Naive thymus-derived CD4-positive, alpha-beta T cell (primary cell): Measurements from ENCODE around the gene LOXHD1. TPM values are rescaled to one million over a fixed set of nuclear protein-coding genes. Genes with fewer than 3 reads are reported as not detected.

ENCODE experiments used
- ATAC-seq: fragments of 150-1000 bp; cut with Tn5 transposase; 2 replicates; pipeline ENCODE4 v1.10.0; 2021; ENCODE audit warnings: mild to moderate bottlenecking, moderate library complexity
- CTCF ChIA-PET: fragments of 350-600 bp; sonication (Branson Sonifier 250); formaldehyde crosslinking; loops from one replicate; lab custom pipeline; 2021; ENCODE audit warnings: antibody characterized with exemption; lab: Charles Lee
- POLR2A ChIA-PET: fragments of 350-600 bp; sonication (Branson Sonifier 250); formaldehyde crosslinking; loops from one replicate; lab custom pipeline; 2021; ENCODE audit warnings: antibody characterized with exemption, inconsistent platforms; lab: Charles Lee
- DNase-seq, 9 donors: peaks; one replicate each; pipeline versions ENCODE4 v3.0.0 to v3.0.0-alpha.2; 2020 to 2022; ENCODE audit warnings: mixed read lengths in 1 of 9
- H3K27ac ChIP-seq: one replicate; pipeline ENCODE4 v1.7.0; 2013; ENCODE audit warnings: mild to moderate bottlenecking, low read depth, low read length, moderate library complexity
- H3K27me3 ChIP-seq, 2 donors: one replicate each; pipeline ENCODE4 v1.7.0; 2013; ENCODE audit warnings: low read length in 2 of 2, mild to moderate bottlenecking in 2 of 2, moderate library complexity in 2 of 2; ENCODE audit not compliant: control insufficient read depth in 2 of 2, insufficient read depth in 2 of 2
- H3K36me3 ChIP-seq, 3 experiments: 1 replicate in 2 of 3; 2 replicates in 1 of 3; pipeline ENCODE4 v1.7.0; 2013; ENCODE audit warnings: low read length in 3 of 3, mild to moderate bottlenecking in 3 of 3, moderate library complexity in 1 of 3; ENCODE audit not compliant: insufficient read depth in 3 of 3, control insufficient read depth in 2 of 3
- H3K4me1 ChIP-seq, 2 donors: one replicate each; pipeline ENCODE4 v1.7.0; 2013; ENCODE audit warnings: low read length in 2 of 2, mild to moderate bottlenecking in 2 of 2, moderate library complexity in 1 of 2; ENCODE audit not compliant: control insufficient read depth in 2 of 2, insufficient read depth in 2 of 2
- H3K4me3 ChIP-seq: 2 replicates; pipeline ENCODE4 v1.7.0; 2013; ENCODE audit warnings: mild to moderate bottlenecking, low read length
- H3K9me3 ChIP-seq, 3 experiments: 1 replicate in 2 of 3; 2 replicates in 1 of 3; pipeline ENCODE4 v1.7.0; 2013; ENCODE audit warnings: low read length in 3 of 3; ENCODE audit not compliant: control insufficient read depth in 2 of 3
- H3K27ac Mint-ChIP-seq, 9 donors: one replicate each; pipeline ENCODE4 v1.8.0; 2020 to 2022; ENCODE audit warnings: mixed read lengths in 9 of 9, mild to moderate bottlenecking in 8 of 9, moderate library complexity in 5 of 9, inconsistent platforms in 2 of 9
- H3K27me3 Mint-ChIP-seq, 5 donors: one replicate each; pipeline ENCODE4 v1.8.0; 2021 to 2022; ENCODE audit warnings: mixed read lengths in 5 of 5, mild to moderate bottlenecking in 1 of 5
- H3K36me3 Mint-ChIP-seq, 5 donors: one replicate each; pipeline ENCODE4 v1.8.0; 2020 to 2022; ENCODE audit warnings: mixed read lengths in 5 of 5, mild to moderate bottlenecking in 3 of 5, inconsistent platforms in 1 of 5
- H3K4me1 Mint-ChIP-seq, 7 donors: one replicate each; pipeline ENCODE4 v1.8.0; 2020 to 2022; ENCODE audit warnings: mixed read lengths in 7 of 7, mild to moderate bottlenecking in 3 of 7, inconsistent platforms in 1 of 7
- H3K4me3 Mint-ChIP-seq, 10 donors: one replicate each; pipeline ENCODE4 v1.8.0; 2020 to 2022; ENCODE audit warnings: mild to moderate bottlenecking in 10 of 10, mixed read lengths in 10 of 10, moderate library complexity in 6 of 10, inconsistent platforms in 2 of 10
- H3K9me3 Mint-ChIP-seq, 11 donors: one replicate each; pipeline ENCODE4 v1.8.0; 2020 to 2022; ENCODE audit warnings: mixed read lengths in 11 of 11, mild to moderate bottlenecking in 4 of 11, inconsistent platforms in 1 of 11, moderate library complexity in 1 of 11
- intact Hi-C, 2 donors: fragments of 100-400 bp; cut with micrococcal nuclease; formaldehyde crosslinking; loops; one replicate each; pipeline ENCODE4 v1.15.1; 2023
- polyA plus RNA-seq, 2 donors: library from polyadenylated mRNA; unstranded; fragments of 300-500 nt; fragmentation: Illumina TruSeq; gene quantifications; one replicate each; pipeline ENCODE4 v1.2.3, GENCODE V29; 2021
- total RNA-seq, 6 experiments: library from RNA in 5 of 6; stranded (reverse) in 5 of 6; gene quantifications; 1 replicate in 5 of 6; 2 replicates in 1 of 6; pipeline ENCODE4 v1.2.3 and lab custom pipeline; 2021 to 2026

LOXHD1 gene
- total and polyA plus RNA-seq, 7 experiments from 2014 or later: 0.08 to 1.2 (median 0.23) TPM; not detected in 3

DNA sequence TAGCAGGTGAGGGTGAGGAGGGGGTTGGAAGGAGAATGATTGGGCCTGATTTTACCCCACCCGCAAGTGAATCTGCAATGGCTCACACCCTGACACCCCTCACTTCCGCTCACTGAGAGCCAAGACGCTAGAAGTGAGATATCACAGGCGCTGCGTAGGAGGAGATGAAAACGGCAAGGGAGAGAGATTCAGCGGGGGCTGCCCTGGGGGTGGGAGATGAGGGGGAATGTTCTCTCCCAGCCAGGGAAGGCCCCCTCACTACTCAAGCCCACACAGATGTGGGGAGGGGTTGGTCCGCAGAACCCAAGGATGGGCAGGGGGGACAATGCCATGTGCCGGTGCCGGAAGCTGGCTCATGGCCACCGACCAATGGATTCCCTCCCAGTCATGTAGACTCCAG, 32.9 kb downstream of the LOXHD1 start:
- H3K4me3 ChIP-seq: peak overlapping the region; percentile 31
- intact Hi-C loops: loop anchor here in 1 of 2 donors (5.0 kb wide), 1 partner anchor 937 kb away; no protein-coding TSS in a partner anchor
- peak overlapping the region in 8 of 9 donors; percentile 14 to 90 (median 83) for H3K27ac Mint-ChIP-seq

DNA sequence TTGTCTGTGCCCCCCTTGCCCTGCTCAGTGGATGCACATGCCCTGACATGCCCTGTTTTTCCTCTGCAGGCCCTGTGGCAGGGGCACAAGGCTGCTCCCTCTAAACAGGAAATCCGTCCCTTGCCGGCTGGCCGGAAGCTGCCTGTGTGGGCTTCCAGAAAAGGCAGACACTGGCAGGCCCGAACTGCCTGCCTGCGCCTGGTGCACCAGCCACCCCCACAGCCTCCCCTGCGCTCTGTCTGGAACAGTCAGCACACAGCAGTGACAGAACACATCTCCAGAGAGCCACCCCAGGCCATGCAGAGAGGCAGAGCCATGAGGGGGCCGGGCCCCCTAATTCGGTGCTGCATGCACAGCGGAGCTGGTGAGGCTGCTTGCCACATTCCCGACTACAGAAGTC, 33.5 kb downstream of the LOXHD1 start:
- intact Hi-C loops: loop anchor here (1.0 to 5.0 kb wide), 5 partner anchors 449 to 936 kb away; a partner anchor contains a TSS
- no peaks in the 10 kb centered on the region for H3K36me3 ChIP-seq
- peaks cover 26 to 29% of the 10 kb centered on the region in 2 donors for H3K4me1 ChIP-seq
- H3K4me1 Mint-ChIP-seq: peaks cover 21 to 51% (median 47%) of the 10 kb centered on the region in 7 donors
- DNase-seq: peak in 8 of 9 donors; percentile 1 to 31 (median 22)
- peak overlapping the region; percentile 11 for H3K27ac ChIP-seq
- no peaks in the 10 kb centered on the region for H3K9me3 Mint-ChIP-seq
- H3K9me3 ChIP-seq: no peaks in the 10 kb centered on the region
- CTCF ChIA-PET: interaction anchor here (0.8 to 1.6 kb wide), 3 partner anchors 33 to 471 kb away, joined by 3 read pairs; partner anchors contain the start of gene LOXHD1
- peaks cover 0 to 3% (median 0%) of the 10 kb centered on the region in 5 donors for H3K36me3 Mint-ChIP-seq
- POLR2A ChIA-PET: interaction anchor here (1.2 kb wide), 1 partner anchor 373 kb away, joined by 3 read pairs; no protein-coding TSS in a partner anchor
- peak; percentile 51 for ATAC-seq
- peaks cover 0 to 3% (median 0%) of the 10 kb centered on the region in 5 donors for H3K27me3 Mint-ChIP-seq
- peak overlapping the region; percentile 37 to 72 (median 62) for H3K4me3 Mint-ChIP-seq
- peak overlapping the region; percentile 14 to 90 (median 83) for H3K27ac Mint-ChIP-seq
- H3K27me3 ChIP-seq: no peaks in the 10 kb centered on the region
- H3K4me3 ChIP-seq: peak overlapping the region; percentile 31

More for the DNA sequence above, 32.9 kb downstream of the LOXHD1 start:
- ATAC-seq: no peak
- H3K4me1 ChIP-seq: peaks cover 26 to 29% of the 10 kb centered on the region in 2 donors
- DNase-seq: peak in 4 of 9 donors; percentile 5 to 16 (median 10)
- Mint-ChIP-seq H3K36me3 (peaks cover 0 to 3% (median 0%) of the 10 kb centered on the region in 5 donors), H3K4me1 (peaks cover 21 to 51% (median 47%) of the 10 kb centered on the region in 7 donors), H3K9me3 (no peaks in the 10 kb centered on the region), H3K27me3 (peaks cover 0 to 3% (median 0%) of the 10 kb centered on the region in 5 donors), H3K4me3 (peak overlapping the region in 9 of 10 donors; percentile 37 to 72 (median 66))
- H3K9me3 ChIP-seq: no peaks in the 10 kb centered on the region
- ChIA-PET CTCF (interaction anchor here (1.2 to 1.6 kb wide), 2 partner anchors 68 to 472 kb away, joined by 3 read pairs; no protein-coding TSS in a partner anchor), POLR2A (no interaction called here)
- peak overlapping the region; percentile 11 for H3K27ac ChIP-seq
- H3K27me3 ChIP-seq: no peaks in the 10 kb centered on the region
- H3K36me3 ChIP-seq: no peaks in the 10 kb centered on the region

DNA sequence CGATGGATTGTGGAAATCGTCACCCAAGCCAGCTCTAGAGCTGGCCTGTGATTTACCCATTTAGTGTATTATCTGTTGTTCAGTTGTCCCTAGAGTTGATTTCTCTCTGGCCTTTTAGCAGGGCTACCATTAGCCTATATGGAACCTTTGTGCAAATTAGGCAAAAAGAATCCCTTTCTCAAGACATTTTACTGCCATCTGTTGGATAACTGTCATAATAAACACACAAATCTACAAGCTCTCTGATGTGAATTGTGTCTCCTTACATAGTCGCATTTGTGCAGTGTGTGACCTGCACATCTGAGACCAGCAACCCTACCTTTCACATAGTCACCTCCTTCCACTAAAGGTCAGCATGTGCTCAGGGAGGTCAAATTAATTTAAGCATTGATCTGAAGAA, 34.0 kb downstream of the LOXHD1 start:
- H3K4me3 Mint-ChIP-seq: peak overlapping the region in 9 of 10 donors; percentile 44 to 72 (median 58)
- Histone ChIP-seq H3K9me3 (no peaks in the 10 kb centered on the region), H3K36me3 (no peaks in the 10 kb centered on the region), H3K4me3 (peak overlapping the region; percentile 31), H3K4me1 (peaks cover 26 to 29% of the 10 kb centered on the region in 2 donors), H3K27ac (no peak overlapping the region), H3K27me3 (no peaks in the 10 kb centered on the region)
- peaks cover 0 to 3% (median 0%) of the 10 kb centered on the region in 5 donors for H3K27me3 Mint-ChIP-seq
- DNase-seq: no peak
- ChIA-PET POLR2A (interaction anchor here (1.2 kb wide), 1 partner anchor 373 kb away, joined by 3 read pairs; no protein-coding TSS in a partner anchor), CTCF (interaction anchor here (0.7 to 1.6 kb wide), 4 partner anchors 34 to 1004 kb away, joined by 3 read pairs; partner anchors contain the start of gene LOXHD1)
- no peaks in the 10 kb centered on the region for H3K9me3 Mint-ChIP-seq
- H3K36me3 Mint-ChIP-seq: peaks cover 0 to 3% (median 0%) of the 10 kb centered on the region in 5 donors
- peaks cover 21 to 51% (median 47%) of the 10 kb centered on the region in 7 donors for H3K4me1 Mint-ChIP-seq
- H3K27ac Mint-ChIP-seq: peak overlapping the region; percentile 14 to 87 (median 78)
- intact Hi-C loops: loop anchor here (1.0 to 5.0 kb wide), 5 partner anchors 449 to 936 kb away; a partner anchor contains a TSS
- no peak for ATAC-seq

DNA sequence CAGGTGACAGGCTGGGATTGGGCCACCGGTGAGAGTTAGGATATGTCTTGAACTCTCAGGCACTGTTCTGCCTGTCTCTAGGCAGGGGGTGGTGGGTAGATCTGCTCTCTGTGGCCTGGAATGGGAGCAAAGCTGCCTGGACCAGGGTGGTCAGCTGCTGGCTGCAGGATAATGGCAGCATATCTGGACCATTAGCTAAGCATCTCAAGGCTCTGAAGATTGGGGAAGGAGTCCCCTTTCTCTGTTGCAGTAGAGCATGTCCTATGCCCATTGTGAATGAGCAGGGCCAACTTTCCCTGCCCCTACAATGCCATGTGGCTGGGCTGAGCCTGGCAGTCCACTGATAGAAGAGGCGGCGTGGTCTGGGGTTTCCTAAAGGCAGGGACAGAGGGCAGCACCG, 34.6 kb downstream of the LOXHD1 start:
- H3K4me3 Mint-ChIP-seq: peak overlapping the region in 3 of 10 donors; percentile 48 to 71 (median 71)
- DNase-seq (no peak), ATAC-seq (no peak)
- intact Hi-C loops: loop anchor here in 1 of 2 donors (5.0 kb wide), 1 partner anchor 935 kb away; no protein-coding TSS in a partner anchor
- no peaks in the 10 kb centered on the region for H3K36me3 ChIP-seq
- H3K9me3 Mint-ChIP-seq: peaks cover 0 to 1% (median 0%) of the 10 kb centered on the region in 11 donors
- peaks cover 0 to 3% (median 0%) of the 10 kb centered on the region in 5 donors for H3K27me3 Mint-ChIP-seq
- H3K27ac ChIP-seq: no peak overlapping the region
- no peak overlapping the region for H3K4me3 ChIP-seq
- ChIA-PET CTCF (interaction anchor here (0.6 to 0.7 kb wide), 2 partner anchors 449 to 1004 kb away, joined by 3 read pairs; a partner anchor contains a TSS), POLR2A (interaction anchor here (1.2 kb wide), 1 partner anchor 372 kb away, joined by 3 read pairs; no protein-coding TSS in a partner anchor)
- H3K36me3 Mint-ChIP-seq: peaks cover 0 to 3% (median 0%) of the 10 kb centered on the region in 5 donors
- peak overlapping the region in 5 of 9 donors; percentile 47 to 87 (median 83) for H3K27ac Mint-ChIP-seq
- H3K27me3 ChIP-seq: no peaks in the 10 kb centered on the region
- no peaks in the 10 kb centered on the region for H3K9me3 ChIP-seq
- H3K4me1 ChIP-seq: peaks cover 26 to 29% of the 10 kb centered on the region in 2 donors
- peaks cover 21 to 51% (median 47%) of the 10 kb centered on the region in 7 donors for H3K4me1 Mint-ChIP-seq

DNA sequence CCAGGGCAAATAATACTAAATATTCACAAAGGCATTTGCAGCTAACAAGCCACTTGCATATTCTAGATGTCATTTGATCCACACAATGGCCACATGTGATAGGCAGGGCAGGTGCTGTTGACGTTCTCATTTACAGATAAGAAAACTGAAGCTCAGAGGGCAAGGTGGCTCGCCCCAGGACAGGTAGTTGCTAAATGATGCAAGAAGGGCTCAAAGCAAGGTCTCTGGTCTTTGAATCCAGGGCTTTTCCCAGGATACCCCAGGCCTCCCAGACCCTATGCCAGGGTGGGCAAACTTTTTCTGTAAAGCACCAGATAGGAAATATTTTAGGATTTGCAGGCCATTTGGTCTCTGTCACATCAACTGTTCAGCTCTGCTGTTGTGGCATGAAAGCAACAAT, 35.1 kb downstream of the LOXHD1 start:
- ATAC-seq: no peak
- H3K4me3 ChIP-seq: no peak overlapping the region
- no peak for DNase-seq
- H3K27me3 Mint-ChIP-seq: peaks cover 0 to 3% (median 0%) of the 10 kb centered on the region in 5 donors
- H3K4me1 ChIP-seq: peaks cover 26 to 29% of the 10 kb centered on the region in 2 donors
- H3K4me1 Mint-ChIP-seq: peaks cover 21 to 51% (median 47%) of the 10 kb centered on the region in 7 donors
- ChIA-PET CTCF (interaction anchor here (0.6 kb wide), 1 partner anchor 448 kb away, joined by 3 read pairs; a partner anchor contains a TSS), POLR2A (no interaction called here)
- H3K27me3 ChIP-seq: no peaks in the 10 kb centered on the region
- H3K9me3 ChIP-seq: no peaks in the 10 kb centered on the region
- H3K9me3 Mint-ChIP-seq: peaks cover 0 to 1% (median 0%) of the 10 kb centered on the region in 11 donors
- peaks cover 0 to 3% (median 0%) of the 10 kb centered on the region in 5 donors for H3K36me3 Mint-ChIP-seq
- peak overlapping the region in 2 of 10 donors; percentile 27 to 28 for H3K4me3 Mint-ChIP-seq
- H3K36me3 ChIP-seq: no peaks in the 10 kb centered on the region
- intact Hi-C loops: loop anchor here in 1 of 2 donors (5.0 kb wide), 1 partner anchor 935 kb away; no protein-coding TSS in a partner anchor
- no peak overlapping the region for H3K27ac ChIP-seq
- H3K27ac Mint-ChIP-seq: peak overlapping the region in 7 of 9 donors; percentile 18 to 87 (median 70)

DNA sequence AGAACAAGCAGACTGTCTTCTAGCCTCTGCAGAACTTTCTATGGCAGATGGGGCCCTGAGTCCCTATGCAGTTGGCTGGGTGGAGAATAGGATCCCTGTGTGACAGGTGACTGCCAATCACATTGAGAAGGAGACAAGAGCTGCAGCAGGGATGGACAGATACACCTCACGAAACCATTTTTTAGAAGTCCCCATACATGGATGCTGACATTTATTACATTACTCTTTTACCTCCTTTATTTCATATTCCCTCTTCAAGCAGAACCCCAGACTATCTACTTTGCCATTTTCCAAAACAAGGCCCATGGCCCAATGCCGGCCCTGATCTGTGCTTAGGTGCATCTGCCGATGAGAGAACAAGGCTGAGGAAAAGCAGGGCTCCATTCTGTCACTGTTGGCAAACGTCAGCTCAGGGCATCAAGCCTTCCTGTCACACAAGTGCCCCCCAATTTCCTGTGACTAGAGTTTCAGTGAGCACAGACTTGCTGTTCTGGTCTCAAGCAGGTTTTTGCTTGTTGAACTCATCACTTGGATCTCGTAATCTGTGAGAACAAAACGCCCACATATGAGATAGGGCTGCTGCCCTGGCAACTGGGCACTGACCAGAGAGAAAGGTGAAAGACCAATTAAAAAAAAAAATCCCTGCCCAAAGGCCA, 35.8 kb downstream of the LOXHD1 start:
- Mint-ChIP-seq H3K36me3 (peaks cover 0 to 3% (median 0%) of the 10 kb centered on the region in 5 donors), H3K4me1 (peaks cover 21 to 51% (median 47%) of the 10 kb centered on the region in 7 donors), H3K4me3 (peak overlapping the region in 5 of 10 donors; percentile 7 to 28 (median 14)), H3K27ac (peak overlapping the region in 7 of 9 donors; percentile 33 to 87 (median 71)), H3K27me3 (peaks cover 0 to 6% (median 0%) of the 10 kb centered on the region in 5 donors), H3K9me3 (peaks cover 0 to 1% (median 0%) of the 10 kb centered on the region in 11 donors)
- ChIA-PET POLR2A (no interaction called here), CTCF (no interaction called here)
- ATAC-seq: peak; percentile 19
- Histone ChIP-seq H3K4me3 (no peak overlapping the region), H3K36me3 (no peaks in the 10 kb centered on the region), H3K9me3 (no peaks in the 10 kb centered on the region), H3K27ac (no peak overlapping the region), H3K27me3 (no peaks in the 10 kb centered on the region), H3K4me1 (peaks cover 26 to 29% of the 10 kb centered on the region in 2 donors)
- intact Hi-C loops: loop anchor here in 1 of 2 donors (5.0 kb wide), 1 partner anchor 934 kb away; no protein-coding TSS in a partner anchor
- DNase-seq: peak in 1 of 9 donors; percentile 19
